Aortic smooth muscle cell (primary cell): ENCODE data around the gene GPSM3. TPM values are rescaled to one million over a fixed set of nuclear protein-coding genes. Genes with fewer than 3 reads are reported as not detected.

ENCODE experiments used
- total RNA-seq: library from RNA; depleted of rRNA; stranded (reverse); fragments of >200 nt; gene quantifications from 2 replicates; pipeline ENCODE4 v1.2.3, GENCODE V29; 2014

GPSM3 gene
- 0.92 and 1.1 TPM in 2 replicates for total RNA-seq

GRCh38 chr6:32192608-32193039, at the start of gene GPSM3:
GPSM3 (minus strand) TSS chr6:32192643; CDS start chr6:32192513, 130 bp downstream.

GRCh38 chr6:32223258-32224235, 31.1 kb upstream of the GPSM3 start, which contains the start of gene NOTCH4:
NOTCH4 (minus strand) TSS chr6:32224067; CDS start chr6:32223928, 139 bp downstream.

GRCh38 chr6:32190054-32190851, 2.2 kb downstream of the GPSM3 start, which contains the start of gene PBX2:
PBX2 (minus strand) TSS chr6:32190202; CDS start chr6:32189915, 287 bp downstream.

GRCh38 chr6:32184084-32184640, 8.3 kb downstream of the GPSM3 start, which contains the start of gene AGER:
AGER (minus strand) TSS chr6:32184253; CDS start chr6:32184222, 31 bp downstream.

GRCh38 chr6:32177788-32178546, 14.5 kb downstream of the GPSM3 start, which contains the start of gene RNF5:
RNF5 (plus strand) TSS chr6:32178405; CDS start chr6:32178512, 107 bp downstream.

GRCh38 chr6:32175711-32176475, 16.6 kb downstream of the GPSM3 start, which contains the start of gene AGPAT1:
AGPAT1 (minus strand) TSS chr6:32176084; CDS start chr6:32171496, 4,588 bp downstream.

GRCh38 chr6:32164295-32164694, 28.1 kb downstream of the GPSM3 start, which contains the start of gene EGFL8:
EGFL8 (plus strand) TSS chr6:32164595; CDS start chr6:32166166, 1,571 bp downstream.

GRCh38 chr6:32153564-32154513, 38.6 kb downstream of the GPSM3 start, which contains the start of gene PPT2:
PPT2 (plus strand) TSS chr6:32154141; CDS start chr6:32154595, 454 bp downstream.

GRCh38 chr6:32151863-32152768, 40.3 kb downstream of the GPSM3 start, which contains the start of gene PRRT1:
PRRT1 (minus strand) TSS chr6:32151939; CDS start chr6:32151827, 112 bp downstream.

Other genes starting within 250 kb of the GPSM3 start
- gene CFB, start 246.5 kb downstream of the GPSM3 start, total RNA-seq, result 20.3 and 31.2 TPM in 2 replicates
- gene NELFE, start 233.7 kb downstream of the GPSM3 start, total RNA-seq, result 107 and 119 TPM in 2 replicates
- 41.2 and 58.4 TPM in 2 replicates for gene SKIC2, start 233.5 kb downstream of the GPSM3 start, total RNA-seq
- 9.8 and 10.2 TPM in 2 replicates for gene DXO, start 220.5 kb downstream of the GPSM3 start, total RNA-seq
- 5.7 and 5.8 TPM in 2 replicates for gene C4A, start 210.6 kb downstream of the GPSM3 start, total RNA-seq
- gene C4B, start 177.8 kb downstream of the GPSM3 start, total RNA-seq, result 4.8 and 5.0 TPM in 2 replicates
- under 0.01 and 0.62 TPM in 2 replicates for gene CYP21A2, start 154.2 kb downstream of the GPSM3 start, total RNA-seq
- 33.9 and 58.7 TPM in 2 replicates for gene TNXB, start 83.3 kb downstream of the GPSM3 start, total RNA-seq
- gene ATF6B, start 64.4 kb downstream of the GPSM3 start, total RNA-seq, result 11.8 and 16.4 TPM in 2 replicates
- 5.5 and 5.9 TPM in 2 replicates for gene FKBPL, start 62.4 kb downstream of the GPSM3 start, total RNA-seq
- 0.26 and 0.50 TPM in 2 replicates for gene PRRT1, start 40.7 kb downstream of the GPSM3 start, total RNA-seq
- gene PPT2, start 38.5 kb downstream of the GPSM3 start, total RNA-seq, result 28.3 and 69.1 TPM in 2 replicates
- 1.2 TPM in 2 replicates for gene EGFL8, start 28.0 kb downstream of the GPSM3 start, total RNA-seq
- 14.3 and 17.3 TPM in 2 replicates for gene AGPAT1, start 16.6 kb downstream of the GPSM3 start, total RNA-seq
- 22.2 and 25.9 TPM in 2 replicates for gene RNF5, start 14.2 kb downstream of the GPSM3 start, total RNA-seq
- gene AGER, start 8.4 kb downstream of the GPSM3 start, total RNA-seq, result 0.13 and 0.37 TPM in 2 replicates
- gene PBX2, start 2.4 kb downstream of the GPSM3 start, total RNA-seq, result 20.5 and 26.3 TPM in 2 replicates
- gene NOTCH4, start 31.4 kb upstream of the GPSM3 start, total RNA-seq, result 1.3 and 2.2 TPM in 2 replicates
- not detected in 2 replicates for gene TSBP1, start 179.3 kb upstream of the GPSM3 start, total RNA-seq
- gene BTNL2, start 214.5 kb upstream of the GPSM3 start, total RNA-seq, result not detected in 2 replicates
- 0.53 TPM in 1 of 2 replicates, not detected in the other for gene HLA-DRA, start 247.2 kb upstream of the GPSM3 start, total RNA-seq